Right lobe of liver (tissue), 6 donors: ENCODE results near the gene CYP2U1. TPM values are rescaled to one million over a fixed set of nuclear protein-coding genes. Genes with fewer than 3 reads are reported as not detected.
"Not testable (repeated sequence)": the region's sequence is repeated elsewhere in the genome, so short reads cannot be mapped to it uniquely, and the experiment has no call there.

Experiments used
- ATAC-seq, 4 donors: fragments of 200-7000 bp; cut with Tn5 transposase; one replicate each; pipeline ENCODE4 v1.9.1; 2020; ENCODE audit warnings: mild to moderate bottlenecking in 4 of 4, moderate library complexity in 4 of 4
- DNase-seq, 3 donors: peaks; one replicate each; pipeline ENCODE4 v3.0.0-alpha.2; 2020
- H3K27ac ChIP-seq, 3 donors: fragments of 200-600 bp; one replicate each; pipeline ENCODE4 v1.8.0; 2022
- H3K27me3 ChIP-seq, 2 donors: fragments of 200-600 bp; one replicate each; pipeline ENCODE4 v1.8.0; 2022
- H3K36me3 ChIP-seq, 4 donors: fragments of 200-600 bp; sonication (generic) in 1 of 4; one replicate each; pipeline versions ENCODE4 v1.5.1 to v1.8.0; 2017 to 2022; ENCODE audit warnings: control low read depth in 1 of 4
- H3K4me1 ChIP-seq, 4 donors: fragments of 200-600 bp; sonication (generic) in 1 of 4; one replicate each; pipeline versions ENCODE4 v1.5.1 to v1.8.0; 2017 to 2022; ENCODE audit warnings: control low read depth in 1 of 4
- H3K4me3 ChIP-seq, 3 donors: fragments of 200-600 bp; one replicate each; pipeline ENCODE4 v1.8.0; 2022
- H3K9me3 ChIP-seq, 4 donors: fragments of 200-600 bp; sonication (generic) in 1 of 4; one replicate each; pipeline versions ENCODE4 v1.5.1 to v1.8.0; 2017 to 2022; ENCODE audit warnings: control low read depth in 1 of 4
- POLR2A ChIP-seq: fragments of 450-650 bp; IDR thresholded peaks from one replicate; pipeline ENCODE4 v1.6.1; 2017; ENCODE audit warnings: antibody characterized with exemption, mild to moderate bottlenecking
- WGBS: methylation state at CpG from one replicate; pipeline ENCODE4 v1.1.6; 2018; ENCODE audit warnings: low coverage, low lambda C conversion rate; ENCODE audit not compliant: insufficient coverage; ENCODE audit errors: missing lambda C conversion rate; 5-methylcytosine and 5-hydroxymethylcytosine counted together
- intact Hi-C, 2 donors: fragments of 100-400 bp; cut with DNase I; formaldehyde crosslinking; loops; one replicate each; pipeline versions ENCODE4 v1.11.2 to v1.14.1; 2022
- total RNA-seq, 6 experiments: library from RNA; depleted of rRNA in 2 of 6; stranded (reverse); fragments of >200 nt in 2 of 6; fragmentation: NEBNext Ultra II Directional in 3 of 6; extraction: Animal tissue kit (Norgen Biotek cat#: 25700) in 3 of 6; gene quantifications; one replicate each; pipeline versions ENCODE4 v1.1.0 to v1.2.4, GENCODE V29; 2016 to 2023
- TF ChIP-seq, protein P1 (sequence below), 4 donors: fragments of 200-600 bp in 3 of 4; fragments of 450-650 bp in 1 of 4; IDR thresholded peaks; one replicate each; pipeline versions ENCODE4 v1.5.1 to v1.8.0; 2016 to 2022; ENCODE audit warnings: antibody characterized with exemption in 4 of 4, mild to moderate bottlenecking in 2 of 4
- donor health status: DM: no; HTN: yes; CAD: no.
- donor health status: DM: no; HTN: no; CAD: no.
- donor health status: DM: no; HTN: no; CAD: no.
- donor health status: DM: no; HTN: yes; CAD: no.
- donor health status: DM: no; HTN: yes; CAD: no.

CYP2U1 gene
- total RNA-seq, 6 experiments from 2014 or later: 3.2 to 7.5 (median 4.7) TPM

DNA sequence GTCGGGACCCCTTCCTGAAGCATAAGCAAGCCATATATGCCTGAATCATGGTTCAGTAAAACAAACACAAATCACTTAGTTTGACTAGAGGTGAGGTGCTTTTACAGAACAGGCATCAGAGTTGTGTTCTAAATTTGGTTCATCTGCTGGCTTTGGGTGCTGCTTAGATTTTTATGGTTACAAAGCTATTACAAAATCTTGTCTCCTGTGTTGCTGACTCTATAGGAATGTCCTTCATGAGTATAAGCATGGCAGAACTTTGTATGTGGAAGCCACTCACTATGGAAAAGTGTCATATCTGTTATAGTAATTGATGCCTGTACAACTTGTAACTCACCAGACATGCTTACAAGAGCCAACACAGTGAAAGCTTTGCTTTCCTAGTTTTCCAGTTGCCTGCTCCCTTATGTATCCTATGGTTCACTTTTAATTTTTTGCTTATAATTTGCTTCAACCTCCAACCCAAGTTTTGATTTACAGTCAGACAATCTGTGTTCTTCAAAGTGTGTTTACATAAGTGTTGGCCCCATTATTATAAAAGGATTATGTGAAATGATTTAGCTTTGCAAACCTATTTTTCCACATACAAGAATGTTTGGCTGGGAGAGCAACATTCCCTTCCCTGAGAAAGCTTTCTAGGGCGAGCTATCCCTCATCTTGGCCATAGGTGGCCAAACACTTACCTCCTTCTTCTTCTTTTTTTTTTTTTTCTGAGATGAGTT lies 30.0 kb upstream of the CYP2U1 start:
- TF ChIP-seq, protein P1, sequence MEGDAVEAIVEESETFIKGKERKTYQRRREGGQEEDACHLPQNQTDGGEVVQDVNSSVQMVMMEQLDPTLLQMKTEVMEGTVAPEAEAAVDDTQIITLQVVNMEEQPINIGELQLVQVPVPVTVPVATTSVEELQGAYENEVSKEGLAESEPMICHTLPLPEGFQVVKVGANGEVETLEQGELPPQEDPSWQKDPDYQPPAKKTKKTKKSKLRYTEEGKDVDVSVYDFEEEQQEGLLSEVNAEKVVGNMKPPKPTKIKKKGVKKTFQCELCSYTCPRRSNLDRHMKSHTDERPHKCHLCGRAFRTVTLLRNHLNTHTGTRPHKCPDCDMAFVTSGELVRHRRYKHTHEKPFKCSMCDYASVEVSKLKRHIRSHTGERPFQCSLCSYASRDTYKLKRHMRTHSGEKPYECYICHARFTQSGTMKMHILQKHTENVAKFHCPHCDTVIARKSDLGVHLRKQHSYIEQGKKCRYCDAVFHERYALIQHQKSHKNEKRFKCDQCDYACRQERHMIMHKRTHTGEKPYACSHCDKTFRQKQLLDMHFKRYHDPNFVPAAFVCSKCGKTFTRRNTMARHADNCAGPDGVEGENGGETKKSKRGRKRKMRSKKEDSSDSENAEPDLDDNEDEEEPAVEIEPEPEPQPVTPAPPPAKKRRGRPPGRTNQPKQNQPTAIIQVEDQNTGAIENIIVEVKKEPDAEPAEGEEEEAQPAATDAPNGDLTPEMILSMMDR (IDR thresholded peaks at IDR 0.05): no peak
- no peak for TF ChIP-seq POLR2A
- Histone ChIP-seq H3K4me3 (no peak overlapping the region), H3K27me3 (no peaks in the 10 kb centered on the region), H3K9me3 (no peaks in the 10 kb centered on the region), H3K36me3 (peaks cover 0 to 1% (median 0%) of the 10 kb centered on the region in 4 donors), H3K4me1 (no peaks in the 10 kb centered on the region), H3K27ac (no peak overlapping the region)
- WGBS: 100% methylated on average over 2 of the region's 2 CpGs
- intact Hi-C loops: loop anchor here in 1 of 2 donors (10.0 kb wide), 1 partner anchor 147 kb away; no protein-coding TSS in a partner anchor
- ATAC-seq: no peak
- no peak for DNase-seq

DNA sequence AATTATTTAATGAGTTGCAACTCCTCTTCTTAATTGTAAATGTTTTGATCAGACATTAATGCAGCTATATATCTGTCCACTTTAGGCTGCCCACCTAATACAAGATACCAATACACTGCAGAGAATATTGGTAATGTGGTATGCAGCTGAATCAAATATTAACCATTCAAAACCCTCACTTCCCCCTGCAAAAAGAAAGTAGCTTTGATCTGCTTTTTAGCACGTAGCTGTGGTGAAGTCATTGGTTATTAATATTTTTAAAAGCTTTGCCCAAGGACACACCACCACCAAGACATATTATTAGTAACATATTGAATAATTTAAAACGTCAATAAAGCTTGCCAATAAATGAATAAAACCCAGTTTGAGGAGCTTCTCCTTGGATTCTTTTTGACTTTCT lies 28.6 kb upstream of the CYP2U1 start:
- intact Hi-C loops: loop anchor here in 1 of 2 donors (10.0 kb wide), 1 partner anchor 148 kb away; no protein-coding TSS in a partner anchor
- no peak for DNase-seq
- ATAC-seq: no peak
- H3K4me3 ChIP-seq: no peak overlapping the region
- no peak overlapping the region for H3K27ac ChIP-seq
- H3K4me1 ChIP-seq: no peaks in the 10 kb centered on the region
- TF ChIP-seq POLR2A: no peak
- TF ChIP-seq, protein P1 (IDR thresholded peaks at IDR 0.05): no peak
- peaks cover 0 to 1% (median 0%) of the 10 kb centered on the region in 4 donors for H3K36me3 ChIP-seq
- no peaks in the 10 kb centered on the region for H3K9me3 ChIP-seq
- H3K27me3 ChIP-seq: no peaks in the 10 kb centered on the region
- 72% methylated on average over 2 of the region's 2 CpGs for WGBS

DNA sequence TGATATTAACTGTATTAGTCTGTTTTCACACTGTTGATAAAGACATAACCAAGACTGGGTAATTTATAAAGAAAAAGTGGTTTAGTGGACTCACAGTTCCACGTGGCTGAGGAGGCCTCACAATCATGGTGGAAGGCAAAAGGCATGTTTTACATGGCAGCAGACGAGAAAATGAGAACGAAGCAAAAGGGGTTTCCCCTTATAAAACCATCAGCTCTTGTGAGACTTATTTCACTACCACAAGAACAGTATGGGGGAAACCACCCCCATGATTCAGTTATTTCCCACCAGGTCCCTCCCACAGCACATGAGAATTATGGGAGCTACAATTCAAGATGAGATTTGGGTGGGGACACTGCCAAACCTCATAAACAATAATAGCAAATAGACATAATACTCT lies 26.3 kb upstream of the CYP2U1 start:
- not testable (repeated sequence) for H3K9me3 ChIP-seq, ATAC-seq, DNase-seq, H3K4me3 ChIP-seq, H3K27ac ChIP-seq, H3K36me3 ChIP-seq, H3K27me3 ChIP-seq, H3K4me1 ChIP-seq
- intact Hi-C loops: loop anchor here in 1 of 2 donors (10.0 kb wide), 1 partner anchor 150 kb away; no protein-coding TSS in a partner anchor
- 86% methylated on average over 3 of the region's 3 CpGs for WGBS

DNA sequence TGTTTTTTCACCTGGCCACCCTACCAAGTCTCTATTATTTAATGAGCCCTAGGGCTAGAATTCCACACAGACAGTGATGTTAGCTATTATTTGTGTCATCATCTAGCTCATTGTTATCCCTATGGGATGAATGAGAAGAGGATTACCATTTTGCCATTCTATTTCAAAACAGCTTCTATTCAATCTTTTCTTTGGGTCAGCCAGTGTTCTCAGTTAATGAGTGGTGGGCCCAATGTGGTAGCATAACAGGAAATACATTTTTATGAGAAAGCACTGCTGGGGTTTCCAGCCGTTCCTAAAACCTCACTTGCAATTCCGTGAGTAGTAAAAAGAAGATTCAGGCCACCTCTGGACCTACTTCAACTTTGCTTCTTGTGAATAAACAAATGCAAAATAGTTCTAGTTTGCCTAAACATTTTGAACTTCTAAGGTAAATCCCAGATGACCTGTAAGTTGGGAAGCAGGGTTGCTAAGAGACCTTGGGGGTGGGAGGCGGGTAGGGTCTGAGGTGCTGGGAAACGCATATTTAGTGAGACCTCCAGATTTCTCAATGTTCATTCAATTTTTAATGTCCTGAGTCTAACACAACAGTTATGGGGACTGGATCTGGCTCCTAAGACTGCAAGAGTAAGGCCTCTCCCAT lies 24.8 kb upstream of the CYP2U1 start:
- ATAC-seq: no peak

More for the DNA sequence above, 24.8 kb upstream of the CYP2U1 start:
- peaks cover 0 to 1% (median 0%) of the 10 kb centered on the region in 4 donors for H3K36me3 ChIP-seq
- no peaks in the 10 kb centered on the region for H3K9me3 ChIP-seq
- DNase-seq: no peak
- no peaks in the 10 kb centered on the region for H3K27me3 ChIP-seq
- no peaks in the 10 kb centered on the region for H3K4me1 ChIP-seq
- 96% methylated on average over 4 of the region's 4 CpGs for WGBS
- H3K4me3 ChIP-seq: no peak overlapping the region
- TF ChIP-seq, protein P1 (IDR thresholded peaks at IDR 0.05): no peak
- no peak for TF ChIP-seq POLR2A
- intact Hi-C loops: loop anchor here in 1 of 2 donors (10.0 kb wide), 1 partner anchor 152 kb away; no protein-coding TSS in a partner anchor
- no peak overlapping the region for H3K27ac ChIP-seq
